Measurements from ENCODE around the gene MEGF6.

- TF ChIP-seq, protein P1, sequence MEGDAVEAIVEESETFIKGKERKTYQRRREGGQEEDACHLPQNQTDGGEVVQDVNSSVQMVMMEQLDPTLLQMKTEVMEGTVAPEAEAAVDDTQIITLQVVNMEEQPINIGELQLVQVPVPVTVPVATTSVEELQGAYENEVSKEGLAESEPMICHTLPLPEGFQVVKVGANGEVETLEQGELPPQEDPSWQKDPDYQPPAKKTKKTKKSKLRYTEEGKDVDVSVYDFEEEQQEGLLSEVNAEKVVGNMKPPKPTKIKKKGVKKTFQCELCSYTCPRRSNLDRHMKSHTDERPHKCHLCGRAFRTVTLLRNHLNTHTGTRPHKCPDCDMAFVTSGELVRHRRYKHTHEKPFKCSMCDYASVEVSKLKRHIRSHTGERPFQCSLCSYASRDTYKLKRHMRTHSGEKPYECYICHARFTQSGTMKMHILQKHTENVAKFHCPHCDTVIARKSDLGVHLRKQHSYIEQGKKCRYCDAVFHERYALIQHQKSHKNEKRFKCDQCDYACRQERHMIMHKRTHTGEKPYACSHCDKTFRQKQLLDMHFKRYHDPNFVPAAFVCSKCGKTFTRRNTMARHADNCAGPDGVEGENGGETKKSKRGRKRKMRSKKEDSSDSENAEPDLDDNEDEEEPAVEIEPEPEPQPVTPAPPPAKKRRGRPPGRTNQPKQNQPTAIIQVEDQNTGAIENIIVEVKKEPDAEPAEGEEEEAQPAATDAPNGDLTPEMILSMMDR (IDR thresholded peaks at IDR 0.05; ENCODE audit: low read depth, low read length, poor library complexity, severe bottlenecking) = no peak
- TF ChIP-seq EZH2phosphoT487 (IDR thresholded peaks at IDR 0.05; ENCODE audit: borderline replicate concordance, low read length) = no peak
Observed at GRCh38 chr1:3581296-3582036, 29.8 kb downstream of the MEGF6 start.
